ES-I3 (cell line): ENCODE results near the gene RSBN1.
"Not testable (repeated sequence)": the region's sequence is repeated elsewhere in the genome, so short reads cannot be mapped to it uniquely, and the experiment has no call there.

ENCODE experiments used
- H3K36me3 ChIP-seq: 2 replicates; pipeline ENCODE4 v1.6.1; 2013; ENCODE audit warnings: mild to moderate bottlenecking, low read length, control low read depth, moderate library complexity; ENCODE audit not compliant: insufficient read depth
- H3K4me1 ChIP-seq: 2 replicates; pipeline ENCODE4 v1.6.1; 2013; ENCODE audit warnings: mild to moderate bottlenecking, control low read depth, low read length; ENCODE audit not compliant: insufficient read depth
- H3K9ac ChIP-seq: 2 replicates; pipeline ENCODE4 v1.6.1; 2013; ENCODE audit warnings: low read depth, mild to moderate bottlenecking, low read length, moderate library complexity
- H3K9me3 ChIP-seq: 2 replicates; pipeline ENCODE4 v1.6.1; 2013; ENCODE audit warnings: mild to moderate bottlenecking, low read length, moderate library complexity; ENCODE audit not compliant: control insufficient read depth, insufficient read depth

Gene RSBN1

GRCh38 chr1:113756461-113756860, 55.8 kb downstream of the RSBN1 start:
- Histone ChIP-seq H3K4me1 (peaks cover 10% of the 10 kb centered on the region; the same call in 1 of the 2 replicates), H3K9ac (no peak overlapping the region), H3K9me3 (no peaks in the 10 kb centered on the region), H3K36me3 (no peaks in the 10 kb centered on the region; the same call in 1 of the 2 replicates)

GRCh38 chr1:113753333-113753732, 58.9 kb downstream of the RSBN1 start:
- not testable (repeated sequence) for H3K4me1 ChIP-seq, H3K9me3 ChIP-seq, H3K9ac ChIP-seq, H3K36me3 ChIP-seq

GRCh38 chr1:113751516-113751915, 60.8 kb downstream of the RSBN1 start:
- H3K9ac ChIP-seq = no peak overlapping the region
- H3K9me3 ChIP-seq = no peaks in the 10 kb centered on the region
- peaks cover 4% of the 10 kb centered on the region; the same call in 1 of the 2 replicates for H3K36me3 ChIP-seq
- no peaks in the 10 kb centered on the region for H3K4me1 ChIP-seq

GRCh38 chr1:113751114-113751513, 61.2 kb downstream of the RSBN1 start:
- Histone ChIP-seq H3K36me3 (peaks cover 4% of the 10 kb centered on the region; the same call in 1 of the 2 replicates), H3K9ac (no peak overlapping the region), H3K9me3 (no peaks in the 10 kb centered on the region), H3K4me1 (no peaks in the 10 kb centered on the region)

- peaks cover 4% of the 10 kb centered on the region; the same call in 1 of the 2 replicates for H3K36me3 ChIP-seq
- no peaks in the 10 kb centered on the region for H3K4me1 ChIP-seq
- no peaks in the 10 kb centered on the region for H3K9me3 ChIP-seq
- no peak overlapping the region for H3K9ac ChIP-seq
Observed at GRCh38 chr1:113749402-113749801, 62.9 kb downstream of the RSBN1 start.

- H3K9ac ChIP-seq = no peak overlapping the region
- 0 out of 2 replicates have a peak, but pooled peaks cover 4% of the 10 kb centered on the region for H3K36me3 ChIP-seq
- H3K4me1 ChIP-seq = no peaks in the 10 kb centered on the region
- no peaks in the 10 kb centered on the region for H3K9me3 ChIP-seq
Observed at GRCh38 chr1:113747376-113747775, 64.9 kb downstream of the RSBN1 start.

GRCh38 chr1:113745425-113745824, 66.9 kb downstream of the RSBN1 start:
- Histone ChIP-seq H3K4me1 (no peaks in the 10 kb centered on the region), H3K36me3 (0 out of 2 replicates have a peak, but pooled peaks cover 4% of the 10 kb centered on the region), H3K9ac (no peak overlapping the region), H3K9me3 (no peaks in the 10 kb centered on the region)

- no peaks in the 10 kb centered on the region for H3K9me3 ChIP-seq
- no peaks in the 10 kb centered on the region for H3K36me3 ChIP-seq
- H3K9ac ChIP-seq = no peak overlapping the region
- no peaks in the 10 kb centered on the region for H3K4me1 ChIP-seq
Observed at GRCh38 chr1:113744114-113744513, 68.2 kb downstream of the RSBN1 start.

GRCh38 chr1:113742515-113742914, 69.8 kb downstream of the RSBN1 start:
- H3K9me3 ChIP-seq = no peaks in the 10 kb centered on the region
- no peaks in the 10 kb centered on the region for H3K4me1 ChIP-seq
- H3K36me3 ChIP-seq = no peaks in the 10 kb centered on the region
- H3K9ac ChIP-seq = no peak overlapping the region

GRCh38 chr1:113734357-113735055, 77.8 kb downstream of the RSBN1 start:
- no peaks in the 10 kb centered on the region for H3K36me3 ChIP-seq
- no peaks in the 10 kb centered on the region for H3K4me1 ChIP-seq
- no peak overlapping the region for H3K9ac ChIP-seq
- H3K9me3 ChIP-seq = no peaks in the 10 kb centered on the region

- H3K9ac ChIP-seq = no peak overlapping the region
- no peaks in the 10 kb centered on the region for H3K36me3 ChIP-seq
- no peaks in the 10 kb centered on the region for H3K9me3 ChIP-seq
- H3K4me1 ChIP-seq = no peaks in the 10 kb centered on the region
Observed at GRCh38 chr1:113732802-113733201, 79.5 kb downstream of the RSBN1 start.

- Histone ChIP-seq H3K9me3 (peaks cover 23% of the 10 kb centered on the region), H3K36me3 (peaks cover 3% of the 10 kb centered on the region; the same call in 1 of the 2 replicates), H3K4me1 (no peaks in the 10 kb centered on the region), H3K9ac (no peak overlapping the region)
Observed at GRCh38 chr1:113721010-113721409, 91.3 kb downstream of the RSBN1 start.

- not testable (repeated sequence) for H3K36me3 ChIP-seq, H3K4me1 ChIP-seq, H3K9ac ChIP-seq
- H3K9me3 ChIP-seq = peaks cover 23% of the 10 kb centered on the region
Observed at GRCh38 chr1:113718621-113719020, 93.7 kb downstream of the RSBN1 start.

- H3K36me3 ChIP-seq, H3K4me1 ChIP-seq, H3K9ac ChIP-seq: not testable (repeated sequence)
- H3K9me3 ChIP-seq = peaks cover 23% of the 10 kb centered on the region
Observed at GRCh38 chr1:113717506-113717905, 94.8 kb downstream of the RSBN1 start.

GRCh38 chr1:113714606-113715269, 97.5 kb downstream of the RSBN1 start:
- H3K4me1 ChIP-seq = no peaks in the 10 kb centered on the region
- peaks cover 8% of the 10 kb centered on the region for H3K9me3 ChIP-seq
- H3K36me3 ChIP-seq = peaks cover 3% of the 10 kb centered on the region; the same call in 1 of the 2 replicates
- H3K9ac ChIP-seq = no peak overlapping the region
